D341Med (cell line): ENCODE data around the gene EML6.

ENCODE experiments used
- DNase-seq: peaks from one replicate; pipeline ENCODE4 v3.0.0; 2012; ENCODE audit warnings: low spot score

Gene EML6

DNA sequence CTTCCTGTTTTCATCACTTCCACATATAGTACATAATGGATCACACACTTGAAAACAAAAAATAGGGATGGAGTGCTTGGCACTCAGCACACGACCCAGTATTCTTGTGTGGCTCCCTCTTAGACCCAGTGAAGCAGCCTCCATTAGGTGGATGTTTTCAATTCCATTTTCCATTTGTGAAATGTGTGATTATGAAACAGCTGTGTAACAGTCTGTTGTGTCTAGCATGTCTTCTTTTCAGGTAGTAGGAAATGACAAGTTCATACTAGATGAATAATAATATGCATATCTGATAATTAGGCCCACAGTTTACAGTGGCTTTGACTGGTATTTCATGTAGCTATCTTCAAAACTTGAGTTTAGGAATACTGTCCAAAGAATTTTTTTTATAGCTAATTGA is 35.5 kb downstream of the EML6 start:
- no peak for DNase-seq

DNA sequence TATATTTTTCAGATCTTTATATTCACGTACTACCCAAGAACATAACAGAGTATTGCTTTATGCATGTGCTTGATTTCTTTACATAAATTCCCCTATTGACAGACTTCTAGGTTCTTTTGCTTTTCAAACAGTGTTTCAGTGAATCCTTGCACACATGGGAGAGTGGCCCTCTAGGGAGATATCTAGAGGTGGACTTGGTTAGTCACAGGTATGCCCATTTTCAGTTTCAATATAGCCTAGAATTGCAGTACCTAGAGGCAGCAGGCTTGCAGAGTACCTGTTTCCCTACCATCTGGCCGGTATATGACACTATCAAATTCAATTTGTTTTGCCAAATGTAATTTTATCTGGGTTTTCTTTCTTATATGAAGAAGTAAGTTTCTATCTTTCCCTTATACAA is 36.8 kb downstream of the EML6 start:
- no peak for DNase-seq

DNA sequence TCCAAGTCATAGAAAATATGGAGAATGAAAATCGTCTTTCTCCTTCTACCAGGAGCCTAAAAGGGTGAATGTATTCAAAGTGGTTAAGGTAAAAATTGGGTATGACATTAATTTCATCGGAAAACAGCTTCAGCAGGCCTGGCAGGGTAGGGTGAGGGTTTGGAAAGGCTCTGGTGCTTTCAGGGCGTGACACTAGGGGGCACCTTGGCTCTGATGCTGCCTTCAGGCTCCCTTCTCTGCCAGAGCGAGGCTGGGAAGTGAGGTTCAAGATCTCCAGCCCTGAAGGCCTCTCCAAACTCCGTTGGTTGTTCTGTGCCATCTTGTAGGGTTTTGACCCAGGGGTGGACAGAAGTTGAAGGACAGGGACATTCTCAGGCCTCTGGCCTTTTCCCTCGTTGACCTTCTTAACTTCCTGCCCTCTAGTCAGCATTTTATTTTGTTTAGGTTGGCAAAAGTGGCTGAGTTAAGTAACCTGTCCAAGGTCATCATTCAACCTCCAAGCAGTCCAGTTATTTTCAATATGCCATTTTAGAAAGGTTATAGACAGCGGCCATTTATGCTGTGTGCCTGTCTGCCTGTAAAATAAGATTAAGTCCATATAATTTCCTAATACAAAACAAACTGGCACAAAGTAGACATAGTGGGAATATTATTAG is 40.3 kb downstream of the EML6 start:
- peak; percentile 62 for DNase-seq

DNA sequence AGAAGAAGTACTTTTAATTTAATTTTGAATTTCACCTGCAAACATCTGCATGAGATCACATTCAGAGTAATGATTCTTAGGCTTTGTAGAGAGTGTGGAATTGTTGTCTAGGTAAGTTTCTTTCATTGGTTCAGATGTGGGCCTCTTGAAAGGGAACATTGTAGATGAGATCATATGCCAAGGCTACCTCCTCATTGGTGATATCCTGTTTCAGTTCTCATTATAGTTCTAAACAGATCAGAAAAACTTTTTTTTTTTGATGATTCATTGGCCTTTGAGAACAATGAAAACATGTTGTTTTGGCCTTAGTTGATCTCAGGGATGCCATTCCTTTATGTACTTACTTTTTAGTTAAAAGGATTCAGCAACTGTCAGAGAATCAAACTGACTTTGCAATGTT is 44.5 kb downstream of the EML6 start:
- no peak for DNase-seq

DNA sequence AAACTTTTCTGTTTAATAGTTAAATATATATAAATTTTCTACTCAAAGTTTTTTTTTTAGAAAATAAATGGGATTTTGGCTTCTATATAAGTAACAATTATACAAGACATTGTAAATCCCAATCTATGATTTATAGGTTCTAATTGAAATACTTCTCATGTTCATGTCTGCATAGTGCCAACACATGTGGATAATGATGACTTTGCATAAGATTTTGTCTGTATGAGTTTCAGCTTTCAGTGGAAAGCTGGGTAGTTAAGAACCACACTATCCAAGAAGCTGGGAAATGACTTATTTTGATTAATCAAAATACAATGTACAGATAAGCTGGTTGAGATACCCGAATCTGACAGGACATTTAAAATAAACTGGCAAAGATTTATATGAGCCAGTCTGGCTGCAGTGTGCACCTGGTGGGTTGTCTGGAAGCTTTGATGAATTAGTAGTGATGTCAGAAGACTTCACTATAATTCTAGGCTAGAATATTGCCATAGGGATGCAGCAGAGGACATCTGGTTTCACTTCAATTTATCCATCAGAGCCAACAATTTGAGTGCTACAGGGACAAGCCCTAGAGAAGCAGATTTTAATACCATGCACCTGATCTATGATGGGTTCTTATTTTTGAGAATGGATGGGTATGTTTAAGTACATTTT is 45.4 kb downstream of the EML6 start:
- DNase-seq, result no peak

DNA sequence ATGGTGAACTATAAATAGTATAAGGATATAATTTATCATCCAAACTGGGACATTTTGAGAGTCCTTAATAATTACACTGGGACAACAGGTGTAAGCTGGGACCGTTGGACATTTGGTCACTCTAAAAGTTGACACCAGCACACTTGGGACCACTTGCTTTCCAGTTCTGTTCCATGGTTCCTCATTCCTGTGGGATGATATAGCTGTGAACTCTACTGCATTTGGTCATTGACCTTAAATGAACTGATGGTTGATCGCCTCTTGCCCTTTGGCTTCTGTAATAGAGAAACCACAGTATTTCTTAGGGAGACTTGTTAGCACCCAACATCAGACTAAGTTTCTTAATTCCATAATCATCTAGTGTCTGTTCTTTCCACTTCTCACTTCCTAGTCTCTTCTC is 46.7 kb downstream of the EML6 start:
- DNase-seq, result no peak

DNA sequence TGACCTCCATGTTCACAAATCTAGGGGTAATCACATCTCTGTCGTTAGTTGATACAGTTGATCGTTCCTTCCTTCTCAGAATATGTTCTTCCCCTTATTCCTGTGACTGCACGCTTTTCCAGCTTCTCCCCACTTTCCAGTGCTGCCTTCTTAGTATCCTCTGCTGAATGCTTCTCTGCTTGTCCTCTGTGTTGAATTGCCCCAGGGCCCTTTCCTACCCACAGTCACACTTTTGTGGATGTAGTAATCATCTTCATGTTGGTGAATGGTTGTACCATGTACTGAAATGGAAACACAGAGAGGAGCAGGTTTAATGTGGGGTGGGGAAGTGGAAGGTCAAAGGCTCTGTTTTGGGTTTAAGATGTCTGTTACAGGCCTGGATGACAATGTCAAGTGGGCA is 47.2 kb downstream of the EML6 start:
- DNase-seq, result no peak

DNA sequence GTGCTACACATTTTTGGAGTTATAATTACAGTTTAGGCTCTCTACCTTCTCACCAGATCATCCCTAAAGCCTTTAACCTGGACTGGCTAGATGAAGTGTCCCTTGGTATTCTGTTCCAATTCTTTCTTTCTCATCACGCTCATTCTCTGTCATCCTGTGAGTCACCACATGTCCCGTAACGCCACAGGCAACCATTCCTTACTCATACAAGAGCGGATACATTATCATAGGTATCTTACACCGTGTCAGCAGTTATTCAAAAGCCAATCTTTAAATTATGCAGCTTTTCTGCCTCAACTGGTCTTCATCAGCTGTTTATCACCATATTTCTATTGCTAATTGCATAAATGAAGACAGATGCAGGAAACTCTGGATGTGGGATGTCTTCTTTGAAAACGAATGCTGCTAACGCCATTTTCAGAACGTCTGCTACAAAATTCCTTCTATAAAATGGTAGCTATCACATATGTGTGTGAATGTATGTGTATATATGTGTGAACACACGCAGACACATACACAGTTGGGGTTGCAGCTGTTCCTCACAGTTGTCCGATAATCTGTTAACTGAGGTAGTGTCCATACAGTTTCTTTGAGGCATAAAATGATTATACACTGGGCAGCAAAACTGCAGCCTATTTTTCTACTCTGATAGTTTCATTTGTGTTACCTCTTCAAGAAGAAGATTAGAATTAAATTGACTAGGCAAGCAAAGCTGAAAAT is 47.9 kb downstream of the EML6 start:
- no peak for DNase-seq

DNA sequence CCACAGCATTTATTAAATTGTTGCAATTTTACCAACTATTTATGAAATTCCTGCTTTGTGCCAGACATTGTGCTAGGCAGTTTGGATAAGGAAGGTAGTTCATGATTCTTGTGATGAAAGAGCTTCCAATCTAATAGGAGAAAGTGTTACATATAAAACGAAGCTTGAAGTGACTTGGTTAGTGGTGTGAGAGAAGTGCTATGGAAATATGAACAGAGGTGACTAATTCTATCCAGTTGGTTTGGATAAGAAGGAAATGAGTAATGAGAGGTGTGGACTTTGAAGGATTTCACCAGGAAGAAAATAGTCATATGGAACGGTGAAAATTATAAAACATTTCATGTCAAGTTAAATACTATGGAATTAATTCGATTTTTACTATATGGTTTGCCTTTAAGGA is 48.6 kb downstream of the EML6 start:
- no peak for DNase-seq

DNA sequence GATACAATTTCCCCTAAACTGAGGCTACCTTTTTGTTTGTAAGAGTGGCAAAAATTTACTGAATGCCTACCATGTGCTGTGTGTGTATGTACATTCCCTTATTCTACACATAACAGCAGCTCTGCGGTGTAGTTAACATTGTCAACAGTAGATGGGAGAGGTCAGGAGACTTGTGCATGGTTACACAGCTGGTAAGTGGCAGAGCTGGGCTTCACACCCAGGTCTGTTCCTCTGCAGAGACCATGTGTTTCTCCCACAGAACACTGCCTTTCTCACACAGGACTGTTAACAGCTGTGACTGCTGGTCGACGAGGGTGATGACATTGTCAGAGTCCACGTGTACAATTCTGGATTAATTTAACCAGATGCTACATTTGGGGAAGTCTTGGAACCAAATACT is 49.1 kb downstream of the EML6 start:
- DNase-seq, result no peak

DNA sequence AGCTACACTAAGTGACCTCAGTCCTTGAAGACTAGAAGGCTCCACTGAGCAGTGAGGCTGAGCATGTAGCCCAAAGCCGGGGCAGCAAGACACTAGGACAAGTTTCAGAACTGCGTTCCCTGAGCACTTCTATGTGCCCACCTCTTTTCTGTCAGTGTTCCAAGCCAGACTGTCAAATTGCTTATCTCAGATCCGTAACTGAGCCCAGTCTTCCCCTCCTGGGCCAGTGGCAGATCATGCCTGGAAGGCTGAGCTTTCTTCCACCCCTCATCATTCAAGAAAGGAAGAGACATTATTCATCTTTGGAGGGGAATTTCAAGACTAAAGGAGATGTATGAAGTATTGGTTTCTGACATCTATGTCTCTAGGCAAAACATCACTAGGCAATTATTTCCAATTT is 49.8 kb downstream of the EML6 start:
- no peak for DNase-seq

DNA sequence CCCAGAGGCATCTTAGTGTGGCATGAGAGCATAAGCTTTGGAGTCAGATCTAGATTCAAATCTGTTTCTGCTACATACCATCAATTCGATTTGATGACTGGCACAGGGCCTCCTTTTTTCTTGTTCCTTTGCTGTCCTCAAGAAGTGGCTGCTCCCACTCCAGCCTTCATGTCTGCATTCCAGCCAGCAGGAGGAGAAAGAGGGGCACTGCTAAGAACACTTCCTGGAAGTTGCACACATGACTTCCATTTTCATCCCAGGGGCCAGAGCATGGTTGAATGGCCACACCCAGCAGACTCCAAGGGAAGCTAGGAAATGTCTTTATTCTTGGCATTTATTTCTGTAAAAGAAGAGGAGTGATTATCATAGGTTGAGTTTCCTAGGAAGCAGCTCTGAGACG is 50.4 kb downstream of the EML6 start:
- DNase-seq, result peak; percentile 24

DNA sequence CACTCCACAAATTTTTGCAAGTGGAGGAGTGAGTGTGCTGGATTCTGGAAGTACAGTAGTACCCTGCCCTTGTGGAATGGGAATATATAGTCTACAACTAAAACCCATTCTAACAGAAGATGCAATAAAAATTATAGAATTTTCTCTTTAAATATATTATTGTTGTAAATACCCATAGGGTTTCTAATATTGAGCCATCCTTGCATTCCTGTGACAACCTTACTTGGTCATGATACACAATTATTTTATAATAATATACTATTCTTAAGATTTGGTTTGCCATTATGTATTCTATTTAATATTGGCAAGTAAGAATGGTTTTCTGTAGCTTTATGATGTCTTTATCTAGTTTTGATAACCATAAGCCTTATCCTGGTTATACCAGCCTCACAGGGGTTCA is 52.2 kb downstream of the EML6 start:
- DNase-seq, result no peak

DNA sequence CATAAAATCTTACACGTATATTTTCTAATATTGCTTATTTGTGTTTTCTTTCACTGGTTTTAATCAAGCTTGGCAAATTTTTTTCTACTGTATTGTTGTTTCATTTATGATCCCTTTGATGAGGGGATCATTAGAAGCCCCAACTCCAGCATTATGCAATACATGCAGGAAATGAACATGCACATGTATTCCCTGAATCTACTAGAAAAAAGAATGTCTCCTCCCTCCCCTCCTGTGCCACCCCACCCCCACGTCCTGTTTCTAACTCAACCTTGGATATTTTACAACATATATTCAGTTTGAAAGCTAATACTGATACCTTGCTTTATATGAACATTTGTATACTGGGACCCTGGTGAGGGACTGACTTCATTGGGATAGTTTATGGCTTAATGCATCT is 53.0 kb downstream of the EML6 start:
- DNase-seq, result no peak

DNA sequence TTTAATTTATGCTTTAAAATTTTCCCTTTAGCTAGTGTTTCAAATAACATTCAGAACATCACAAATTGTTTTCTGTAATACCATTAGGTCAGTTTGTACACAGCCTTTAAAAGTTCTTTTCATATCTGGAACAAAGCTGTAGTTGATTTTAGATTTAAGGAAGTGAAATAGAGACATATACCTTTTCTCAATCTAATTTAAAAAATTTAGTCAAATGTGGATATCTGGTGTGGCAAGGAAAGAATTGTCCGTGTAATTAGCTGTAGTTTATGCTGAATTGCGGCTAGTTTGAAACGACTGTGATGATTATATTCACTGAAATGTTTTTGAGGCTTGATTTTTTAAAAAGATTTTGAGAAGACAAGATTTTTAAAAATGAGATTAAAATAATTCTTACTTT is 59.9 kb downstream of the EML6 start:
- no peak for DNase-seq

DNA sequence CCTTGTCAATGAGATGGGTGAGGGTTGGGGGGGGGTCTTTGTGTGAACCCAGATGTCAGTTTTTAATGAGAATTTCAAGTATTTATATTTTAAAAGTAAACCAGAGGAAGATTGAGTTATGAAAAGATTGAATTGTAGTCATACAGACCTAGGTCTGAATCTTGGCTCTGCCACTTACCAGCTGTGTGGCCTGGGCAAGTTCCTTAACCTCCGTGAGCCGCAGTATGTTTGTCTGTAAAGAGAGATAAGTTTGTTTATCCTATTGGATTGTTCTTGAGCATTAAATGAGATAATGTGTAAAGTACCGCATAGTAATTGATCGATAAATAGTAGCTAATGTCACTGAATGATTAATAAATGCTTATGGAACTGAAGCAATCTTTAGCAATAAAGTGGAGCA is 63.8 kb downstream of the EML6 start:
- DNase-seq, result no peak

DNA sequence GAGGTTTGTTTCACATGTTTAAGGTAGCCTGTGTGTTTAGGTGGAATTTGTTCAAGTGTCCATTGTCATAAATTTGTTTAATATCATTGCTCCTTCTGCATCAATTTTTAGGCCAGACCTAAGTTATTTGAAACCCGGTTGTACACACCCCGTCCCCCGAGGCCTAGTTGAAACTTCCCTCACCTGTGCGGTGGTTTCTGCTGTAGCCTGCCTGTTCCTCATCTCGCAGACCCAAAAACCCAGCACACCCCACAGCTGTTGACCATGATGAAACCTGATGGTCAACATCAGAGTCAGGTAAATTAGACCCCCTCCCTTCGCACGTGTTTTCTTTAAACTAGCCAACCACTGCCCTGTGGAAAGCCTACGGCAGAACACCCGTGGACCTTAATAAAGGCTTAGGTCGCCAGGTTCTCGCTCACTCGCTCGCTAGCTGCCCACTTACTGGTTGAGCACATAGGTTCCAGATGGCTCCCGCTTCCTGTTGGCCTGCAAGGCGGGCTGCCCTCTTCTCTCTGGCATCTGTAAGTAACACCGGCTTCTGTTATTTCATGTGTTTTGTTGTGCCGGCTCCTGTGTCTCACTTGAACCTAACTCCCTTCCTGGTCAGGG is 64.4 kb downstream of the EML6 start:
- DNase-seq, result no peak

DNA sequence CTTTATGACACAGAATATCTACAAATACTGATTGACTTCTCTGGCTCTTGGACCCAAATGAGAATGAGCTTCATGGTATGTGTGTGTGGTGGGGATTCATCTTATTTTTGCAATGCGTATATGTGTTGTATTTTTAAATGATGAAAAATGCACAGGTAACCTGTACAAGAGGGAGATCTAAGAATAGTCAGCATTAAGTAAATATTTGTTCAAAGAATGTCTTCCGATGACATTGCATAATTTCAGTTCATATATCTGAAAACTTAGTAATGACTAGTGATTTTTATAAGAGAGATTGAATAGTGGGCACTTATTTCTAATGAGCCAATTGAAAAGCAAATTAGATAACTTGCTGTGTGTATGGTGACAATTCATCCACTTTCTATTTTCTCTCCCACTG is 66.4 kb downstream of the EML6 start:
- DNase-seq, result no peak

DNA sequence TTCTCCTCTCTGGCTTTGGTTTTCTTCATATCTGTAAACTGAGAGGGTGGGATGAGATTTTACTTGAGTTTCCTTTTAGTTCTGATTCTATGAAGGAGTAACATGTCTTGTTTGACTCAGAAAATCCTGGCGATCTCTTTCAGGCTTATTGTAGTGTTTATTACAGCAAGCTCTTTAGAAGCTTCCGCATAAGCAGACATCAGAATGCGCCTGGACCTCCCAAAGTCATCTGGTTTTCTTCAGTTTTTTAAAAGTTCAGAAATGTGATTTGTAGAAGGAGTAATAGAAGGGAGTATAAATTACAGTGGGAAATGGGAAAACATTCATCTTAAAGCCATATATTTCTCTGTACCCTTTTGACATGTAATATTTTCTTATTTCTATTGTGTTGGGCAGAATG is 68.4 kb downstream of the EML6 start:
- DNase-seq, result no peak

DNA sequence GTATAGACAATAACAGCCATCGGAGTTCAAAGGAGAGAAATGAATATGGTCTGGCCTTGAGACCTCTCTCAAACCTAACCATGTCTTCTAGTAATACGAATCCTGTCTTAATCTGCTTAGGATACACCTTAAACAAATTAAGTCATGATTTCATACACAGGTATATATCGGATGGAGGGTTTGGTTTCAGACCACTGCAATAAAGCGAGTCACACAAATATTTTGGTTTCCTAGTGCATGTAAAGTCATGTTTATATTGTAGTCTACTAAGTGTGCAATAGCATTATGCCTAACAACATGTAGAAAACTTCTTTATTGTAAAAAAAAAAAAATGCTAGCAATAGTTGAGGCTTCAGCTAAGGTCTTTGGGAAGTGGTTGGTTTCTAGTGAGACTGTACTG is 73.8 kb downstream of the EML6 start:
- DNase-seq, result no peak

DNA sequence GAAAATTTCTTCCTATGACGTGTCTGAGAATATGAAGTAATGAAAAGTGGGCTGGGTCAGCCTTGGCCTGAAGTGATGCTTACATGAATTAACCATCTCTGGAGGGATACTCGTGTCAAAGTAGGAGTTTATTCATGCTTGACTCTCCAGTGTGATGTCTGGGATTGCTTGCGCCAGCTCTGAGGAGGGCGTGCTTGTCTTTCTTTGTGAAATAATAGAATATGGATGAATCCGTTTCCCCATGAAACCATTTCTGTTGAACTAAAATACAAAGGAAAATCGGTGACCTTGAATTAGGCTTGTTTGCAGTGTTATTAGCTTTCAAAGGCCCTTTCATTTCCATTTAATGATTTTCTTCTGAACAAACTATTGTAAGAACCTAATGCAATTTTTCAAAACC is 77.9 kb downstream of the EML6 start:
- no peak for DNase-seq

DNA sequence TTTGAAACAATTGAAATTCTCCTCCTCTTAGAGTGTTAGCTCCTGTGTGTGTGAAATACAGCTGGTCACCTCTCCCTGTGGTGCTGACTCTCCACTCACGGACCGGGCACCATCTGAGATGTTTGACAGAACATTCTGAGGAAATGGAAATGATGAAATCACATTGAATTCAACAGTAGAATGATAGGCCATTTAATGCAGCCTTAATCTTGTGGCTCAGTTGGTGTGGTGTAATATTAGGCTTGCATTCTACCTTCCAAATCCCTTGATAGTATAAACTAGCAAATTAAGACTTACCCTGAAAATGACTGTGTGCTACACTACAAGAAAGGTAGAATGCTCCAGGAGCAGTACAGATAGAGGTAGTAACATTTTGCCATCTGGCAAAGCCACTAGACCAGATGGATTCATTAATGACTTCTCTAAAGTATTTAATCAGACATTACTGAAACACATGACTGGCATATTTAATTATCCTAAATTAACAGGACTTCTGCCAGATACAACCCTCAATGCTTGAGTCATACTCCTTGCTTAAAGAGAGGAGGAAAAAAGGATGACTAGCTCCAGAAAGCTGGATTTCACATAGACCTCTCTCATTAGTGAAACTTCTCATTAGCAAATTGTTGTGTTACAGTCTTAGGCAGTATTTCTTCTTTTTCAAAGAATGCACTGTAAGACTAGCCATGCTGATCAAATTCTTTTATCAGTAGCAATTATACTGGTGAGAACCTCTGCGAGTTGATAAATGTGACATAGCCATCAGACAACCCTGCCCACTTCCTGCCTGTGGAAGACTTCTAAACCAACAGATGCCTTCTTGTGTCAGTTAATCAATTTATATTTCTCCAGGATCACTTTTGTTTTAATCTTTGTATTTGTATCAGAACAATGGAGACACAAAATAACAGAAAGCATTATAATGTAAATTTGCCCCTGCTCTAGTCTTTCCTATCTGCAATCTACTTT is 80.6 kb downstream of the EML6 start:
- no peak for DNase-seq
